Liver (tissue), 9 donors: ENCODE results near the gene USP47. TPM values are rescaled to one million over a fixed set of nuclear protein-coding genes. Genes with fewer than 3 reads are reported as not detected.
A peak's percentile ranks its signal among the peaks of the same experiment; 100 is the strongest.

Experiments used
- DNase-seq: peaks from one replicate; pipeline ENCODE4 v3.0.0-alpha.2; 2017; ENCODE audit warnings: low spot score
- H3K27ac ChIP-seq, 2 donors: one replicate each; pipeline ENCODE4 v1.7.0; 2013; ENCODE audit warnings: inconsistent platforms in 2 of 2, low read length in 2 of 2, control low read depth in 1 of 2, low read depth in 1 of 2, mild to moderate bottlenecking in 1 of 2
- H3K27me3 ChIP-seq, 4 donors: one replicate each; pipeline versions ENCODE4 v1.6.1 to v1.7.0; 2013; ENCODE audit warnings: low read length in 3 of 4, inconsistent platforms in 1 of 4, mild to moderate bottlenecking in 1 of 4, moderate library complexity in 1 of 4; ENCODE audit not compliant: control insufficient read depth in 4 of 4, insufficient read depth in 4 of 4
- H3K36me3 ChIP-seq, 4 donors: one replicate each; pipeline versions ENCODE4 v1.6.1 to v1.7.0; 2013; ENCODE audit warnings: low read length in 3 of 4, mild to moderate bottlenecking in 3 of 4, low read depth in 1 of 4, moderate library complexity in 1 of 4; ENCODE audit not compliant: control insufficient read depth in 4 of 4, insufficient read depth in 3 of 4
- H3K4me1 ChIP-seq, 4 donors: one replicate each; pipeline versions ENCODE4 v1.6.1 to v1.7.0; 2013; ENCODE audit warnings: low read length in 3 of 4, mild to moderate bottlenecking in 3 of 4, moderate library complexity in 1 of 4; ENCODE audit not compliant: control insufficient read depth in 4 of 4, insufficient read depth in 4 of 4
- H3K4me3 ChIP-seq, 3 donors: one replicate each; pipeline versions ENCODE4 v1.6.1 to v1.7.0; 2013; ENCODE audit warnings: low read length in 3 of 3, control low read depth in 1 of 3, low read depth in 1 of 3, mild to moderate bottlenecking in 1 of 3
- H3K9ac ChIP-seq, 2 donors: one replicate each; pipeline ENCODE4 v1.7.0; 2013; ENCODE audit warnings: low read length in 2 of 2, mild to moderate bottlenecking in 2 of 2, moderate library complexity in 2 of 2, control low read depth in 1 of 2, low read depth in 1 of 2
- H3K9me3 ChIP-seq, 4 donors: one replicate each; pipeline versions ENCODE4 v1.6.1 to v1.7.0; 2013; ENCODE audit warnings: low read length in 3 of 4; ENCODE audit not compliant: control insufficient read depth in 4 of 4
- ATF3 ChIP-seq: IDR thresholded peaks from 2 replicates; pipeline ENCODE4 v1.6.1; 2016; ENCODE audit warnings: antibody characterized with exemption
- CTCF ChIP-seq: fragments of 150-350 bp; IDR thresholded peaks from 2 replicates; pipeline ENCODE4 v1.5.1; 2017; ENCODE audit warnings: improper control_type of control experiment, low read depth, low read length; ENCODE audit not compliant: missing input control
- EGR1 ChIP-seq, 2 donors: IDR thresholded peaks; 2 replicates each; pipeline ENCODE4 v1.6.1; 2016 to 2018; ENCODE audit warnings: antibody characterized with exemption in 2 of 2, low read depth in 2 of 2
- FOXA1 ChIP-seq: IDR thresholded peaks from 2 replicates; pipeline ENCODE4 v1.6.1; 2016; ENCODE audit warnings: antibody characterized with exemption
- FOXA2 ChIP-seq: IDR thresholded peaks from 2 replicates; pipeline ENCODE4 v1.6.1; 2016; ENCODE audit warnings: antibody characterized with exemption
- GABPA ChIP-seq, 2 donors: IDR thresholded peaks in 1 of 2; conservative IDR thresholded peaks in 1 of 2; 2 replicates each; pipeline ENCODE4 v1.6.1; 2016; ENCODE audit warnings: antibody characterized with exemption in 2 of 2, mild to moderate bottlenecking in 1 of 2, moderate library complexity in 1 of 2
- HNF4A ChIP-seq, 2 donors: conservative IDR thresholded peaks; 2 replicates each; pipeline ENCODE4 v1.6.1; 2016; ENCODE audit warnings: antibody characterized with exemption in 2 of 2, mild to moderate bottlenecking in 2 of 2
- HNF4G ChIP-seq: IDR thresholded peaks from 2 replicates; pipeline ENCODE4 v1.6.1; 2016; ENCODE audit warnings: antibody characterized with exemption
- JUND ChIP-seq, 2 donors: IDR thresholded peaks; 2 replicates each; pipeline ENCODE4 v1.6.1; 2016; ENCODE audit warnings: antibody characterized with exemption in 2 of 2
- NR2F2 ChIP-seq: IDR thresholded peaks from 2 replicates; pipeline ENCODE4 v1.6.1; 2016; ENCODE audit warnings: antibody characterized with exemption
- RAD21 ChIP-seq, 2 donors: IDR thresholded peaks; 2 replicates each; pipeline ENCODE4 v1.6.1; 2016; ENCODE audit warnings: antibody characterized with exemption in 2 of 2, mild to moderate bottlenecking in 2 of 2
- REST ChIP-seq: IDR thresholded peaks from 2 replicates; pipeline ENCODE4 v1.6.1; 2016; ENCODE audit warnings: antibody characterized with exemption, mild to moderate bottlenecking
- RXRA ChIP-seq, 2 donors: IDR thresholded peaks; 2 replicates each; pipeline ENCODE4 v1.6.1; 2017 to 2018; ENCODE audit warnings: antibody characterized with exemption in 2 of 2, mild to moderate bottlenecking in 1 of 2
- SP1 ChIP-seq: IDR thresholded peaks from 2 replicates; pipeline ENCODE4 v1.6.1; 2018; ENCODE audit warnings: antibody characterized with exemption, mild to moderate bottlenecking
- TAF1 ChIP-seq: conservative IDR thresholded peaks from 2 replicates; pipeline ENCODE4 v1.6.1; 2016; ENCODE audit warnings: antibody characterized with exemption, mild to moderate bottlenecking
- YY1 ChIP-seq: IDR thresholded peaks from 2 replicates; pipeline ENCODE4 v1.6.1; 2016; ENCODE audit warnings: antibody characterized with exemption, mild to moderate bottlenecking
- ZBTB33 ChIP-seq: IDR thresholded peaks from 2 replicates; pipeline ENCODE4 v1.6.1; 2016; ENCODE audit warnings: antibody characterized with exemption
- polyA plus RNA-seq, 2 donors: library from polyadenylated mRNA; stranded (reverse) in 1 of 2; unstranded in 1 of 2; fragments of 200-250 nt in 1 of 2; fragments of >200 nt in 1 of 2; fragmentation: Nextera tagmentation in 1 of 2; extraction: Ambion mirVana in 1 of 2; gene quantifications; one replicate each; pipeline versions ENCODE4 v1.2.1 to v1.2.3, GENCODE V29; 2013 to 2015
- total RNA-seq, 2 donors: library from RNA; depleted of rRNA; stranded (reverse); fragments of >200 nt; gene quantifications; one replicate each; pipeline ENCODE4 v1.2.3, GENCODE V29; 2014
- TF ChIP-seq, protein P1 (sequence below): IDR thresholded peaks from 2 replicates; pipeline ENCODE4 v1.6.1; 2016; ENCODE audit warnings: antibody characterized with exemption
- donor health status: healthy.
- donor health status: healthy.
- donor health status: healthy.
- donor health status: healthy.
- donor health status: healthy.

The USP47 gene
- total and polyA plus RNA-seq, 4 donors = 14.9 to 55.1 (median 32.2) TPM

- Histone ChIP-seq H3K27ac (peak overlapping the region in 1 of 2 donors; percentile 77), H3K4me3 (no peak overlapping the region), H3K4me1 (peaks cover 5 to 33% (median 13%) of the 10 kb centered on the region in 4 donors), H3K9ac (peak overlapping the region; percentile 31 to 74), H3K27me3 (no peaks in the 10 kb centered on the region), H3K36me3 (peaks cover 2 to 20% (median 11%) of the 10 kb centered on the region in 4 donors), H3K9me3 (no peaks in the 10 kb centered on the region)
- TF ChIP-seq ATF3 (no peak), EGR1 (IDR thresholded peaks at IDR 0.05; ENCODE audit: low read depth in 2 of 2) (no peak), CTCF (no peak), TAF1 (no peak), RAD21 (IDR thresholded peaks at IDR 0.05) (no peak), NR2F2 (no peak), ZBTB33 (no peak), SP1 (no peak), GABPA (IDR thresholded peaks at IDR 0.05 in 1 of 2, conservative IDR thresholded peaks at IDR 0.05 in 1 of 2) (no peak), FOXA2 (no peak), HNF4A (conservative IDR thresholded peaks at IDR 0.05) (no peak), JUND (IDR thresholded peaks at IDR 0.05) (no peak), YY1 (no peak), RXRA (IDR thresholded peaks at IDR 0.05) (no peak), HNF4G (no peak), FOXA1 (no peak), REST (no peak)
- TF ChIP-seq, protein P1, sequence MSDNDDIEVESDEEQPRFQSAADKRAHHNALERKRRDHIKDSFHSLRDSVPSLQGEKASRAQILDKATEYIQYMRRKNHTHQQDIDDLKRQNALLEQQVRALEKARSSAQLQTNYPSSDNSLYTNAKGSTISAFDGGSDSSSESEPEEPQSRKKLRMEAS = no peak
- no peak for DNase-seq
Measured at GRCh38 chr11:11949482-11949881, 107.7 kb downstream of the USP47 start.
